ENCODE measurements around the gene RNFT2. TPM values are rescaled to one million over a fixed set of nuclear protein-coding genes. Genes with fewer than 3 reads are reported as not detected.

The RNFT2 gene, protein sequence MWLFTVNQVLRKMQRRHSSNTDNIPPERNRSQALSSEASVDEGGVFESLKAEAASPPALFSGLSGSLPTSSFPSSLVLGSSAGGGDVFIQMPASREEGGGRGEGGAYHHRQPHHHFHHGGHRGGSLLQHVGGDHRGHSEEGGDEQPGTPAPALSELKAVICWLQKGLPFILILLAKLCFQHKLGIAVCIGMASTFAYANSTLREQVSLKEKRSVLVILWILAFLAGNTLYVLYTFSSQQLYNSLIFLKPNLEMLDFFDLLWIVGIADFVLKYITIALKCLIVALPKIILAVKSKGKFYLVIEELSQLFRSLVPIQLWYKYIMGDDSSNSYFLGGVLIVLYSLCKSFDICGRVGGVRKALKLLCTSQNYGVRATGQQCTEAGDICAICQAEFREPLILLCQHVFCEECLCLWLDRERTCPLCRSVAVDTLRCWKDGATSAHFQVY
- total RNA-seq (2022; extraction: Qiagen RNA extraction; ENCODE audit: low read depth), result 2.2 to 3.7 TPM (median 2.6 TPM) in 5 replicates

GRCh38 chr12:116737774-116738657 lies at the start of gene RNFT2, which contains the start of gene SPRING1:
RNFT2 (plus strand) TSS chr12:116738315; CDS start chr12:116740498, 2,183 bp downstream.
SPRING1 (minus strand) TSS chr12:116738069; CDS start chr12:116737900, 169 bp downstream.

DNA sequence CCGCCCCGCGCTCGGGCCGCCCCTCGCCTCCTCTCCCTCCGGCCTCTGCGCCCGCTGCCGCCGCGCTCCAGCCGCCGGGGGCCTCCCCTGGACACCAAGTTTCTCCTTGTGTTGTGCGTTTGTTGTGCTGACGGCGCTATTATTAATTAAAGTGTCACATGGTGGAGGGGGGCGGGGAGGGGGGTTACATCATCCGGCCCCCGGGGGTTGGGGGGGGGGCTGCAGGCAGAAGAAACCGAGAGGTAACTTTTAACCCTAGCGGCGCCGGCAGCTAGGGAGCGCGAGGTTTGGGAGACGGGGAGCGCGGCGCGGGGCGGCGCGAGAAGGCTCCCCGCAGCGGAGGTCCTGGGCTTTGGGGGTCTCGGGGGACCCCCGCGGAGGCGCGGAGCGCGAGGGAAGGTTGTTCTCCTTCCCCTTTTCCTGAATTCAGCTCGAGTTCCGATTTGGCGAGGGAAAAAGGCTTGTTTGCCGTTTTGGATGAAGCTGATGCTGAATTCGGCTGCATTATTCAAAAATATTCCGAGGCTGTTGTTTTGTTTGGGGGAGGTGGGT lies 143.3 kb downstream of the RNFT2 start, which contains the start of gene HRK:
Gene HRK (minus strand): TSS at position 117 of the 552 bp plus-strand sequence. CDS start 134 bp downstream, outside the sequence.

Other genes starting within 250 kb of the RNFT2 start
- 0.94 to 2.6 TPM (median 1.6 TPM) in 5 replicates for gene MAP1LC3B2, start 178.9 kb upstream of the RNFT2 start, total RNA-seq (2022; extraction: Qiagen RNA extraction; ENCODE audit: low read depth)
- gene SPRING1, start 246 bp upstream of the RNFT2 start, total RNA-seq (2022; extraction: Qiagen RNA extraction; ENCODE audit: low read depth), result 14.6 to 23.8 TPM (median 20.8 TPM) in 5 replicates
- gene HRK, start 143.1 kb downstream of the RNFT2 start, total RNA-seq (2022; extraction: Qiagen RNA extraction; ENCODE audit: low read depth), result 0.45 to 0.96 TPM (median 0.54 TPM) in 5 replicates
- gene FBXW8, start 172.6 kb downstream of the RNFT2 start, total RNA-seq (2022; extraction: Qiagen RNA extraction; ENCODE audit: low read depth), result 4.5 to 6.7 TPM (median 5.7 TPM) in 5 replicates

Measured in A549 treated with CpdA at 1 μM for 4 hours (cell line).